GM12892 (cell line): ENCODE data around the gene IBA57.

Experiments used
- POLR2A ChIP-seq: IDR thresholded peaks from 2 replicates; pipeline ENCODE4 v1.6.1; 2011; ENCODE audit warnings: low read depth, low read length, control low read depth
- POLR2AphosphoS5 ChIP-seq: IDR thresholded peaks from 2 replicates; pipeline ENCODE4 v1.6.1; 2011; ENCODE audit warnings: low read depth, low read length, control low read depth

DNA sequence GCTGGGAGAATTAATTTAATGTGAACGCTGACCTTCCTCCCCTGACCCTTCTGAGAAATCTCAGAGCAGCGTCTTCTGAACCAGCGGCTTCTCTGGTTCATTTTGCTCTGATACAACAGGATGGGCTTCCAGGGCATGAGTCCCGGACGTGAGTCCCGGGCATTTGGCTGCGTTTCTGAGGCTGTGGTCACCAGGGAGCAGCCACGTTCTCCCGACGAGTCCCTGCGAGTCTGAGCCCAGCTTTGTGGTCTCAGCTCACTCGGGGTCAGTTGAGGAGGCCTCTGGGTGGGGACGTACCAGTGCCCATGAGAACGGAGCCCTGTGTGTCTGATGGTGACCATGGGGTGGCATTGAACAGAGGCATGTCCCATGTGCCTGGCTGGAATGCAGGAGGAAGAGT lies 24.6 kb downstream of the IBA57 start:
- no peak for TF ChIP-seq POLR2AphosphoS5
- no peak for TF ChIP-seq POLR2A
